NCI-H1417 (cell line): ENCODE data around the gene SNX25.
A peak's percentile ranks its signal among the peaks of the same experiment; 100 is the strongest.

Experiments
- DNase-seq, 3 experiments: peaks; one replicate each; lab custom pipeline; 2025; lab: John Stamatoyannopoulos, UW

Gene SNX25

GRCh38 chr4:185261946-185262345, 52.5 kb downstream of the SNX25 start:
- peak in 2 of 3 experiments; percentile 6 to 61 for DNase-seq

GRCh38 chr4:185263419-185263818, 54.0 kb downstream of the SNX25 start:
- no peak for DNase-seq

GRCh38 chr4:185265942-185266341, 56.5 kb downstream of the SNX25 start:
- DNase-seq, result peak in 1 of 3 experiments; percentile 5

GRCh38 chr4:185269286-185269685, 59.9 kb downstream of the SNX25 start:
- DNase-seq, result no peak

- no peak for DNase-seq
Measured at GRCh38 chr4:185270037-185270436, 60.6 kb downstream of the SNX25 start.

- DNase-seq, result no peak
Measured at GRCh38 chr4:185270885-185271284, 61.5 kb downstream of the SNX25 start.

- DNase-seq, result peak in 1 of 3 experiments; percentile 21
Measured at GRCh38 chr4:185272245-185272644, 62.8 kb downstream of the SNX25 start.

GRCh38 chr4:185275501-185275900, 66.1 kb downstream of the SNX25 start:
- DNase-seq, result no peak

GRCh38 chr4:185276036-185276435, 66.6 kb downstream of the SNX25 start:
- no peak for DNase-seq

GRCh38 chr4:185278716-185279115, 69.3 kb downstream of the SNX25 start:
- no peak for DNase-seq

GRCh38 chr4:185280608-185281007, 71.2 kb downstream of the SNX25 start:
- DNase-seq, result peak in 2 of 3 experiments; percentile 48 to 85

GRCh38 chr4:185282968-185283367, 73.6 kb downstream of the SNX25 start:
- DNase-seq, result peak in 2 of 3 experiments; percentile 5 to 23

- DNase-seq, result no peak
Measured at GRCh38 chr4:185283723-185284122, 74.3 kb downstream of the SNX25 start.

GRCh38 chr4:185285632-185286393, 76.4 kb downstream of the SNX25 start:
- DNase-seq, result no peak

GRCh38 chr4:185286571-185286970, 77.2 kb downstream of the SNX25 start:
- no peak for DNase-seq

- DNase-seq, result no peak
Measured at GRCh38 chr4:185287031-185287430, 77.6 kb downstream of the SNX25 start.

- no peak for DNase-seq
Measured at GRCh38 chr4:185290018-185290607, 80.7 kb downstream of the SNX25 start.

- no peak for DNase-seq
Measured at GRCh38 chr4:185290656-185291055, 81.3 kb downstream of the SNX25 start.

- DNase-seq, result no peak
Measured at GRCh38 chr4:185293202-185293601, 83.8 kb downstream of the SNX25 start.

GRCh38 chr4:185296665-185297460, 87.5 kb downstream of the SNX25 start:
- no peak for DNase-seq

GRCh38 chr4:185298728-185299430, 89.5 kb downstream of the SNX25 start:
- DNase-seq, result peak in 1 of 3 experiments; percentile 80

- DNase-seq, result no peak
Measured at GRCh38 chr4:185304541-185304940, 95.1 kb downstream of the SNX25 start.
